Measurements from ENCODE around the gene MICALL2.

GRCh38 chr7:1449951-1450350 lies 9.3 kb downstream of the MICALL2 start:
- TF ChIP-seq TCF7L2 (IDR thresholded peaks at IDR 0.05; ENCODE audit: borderline replicate concordance, low read depth, low read length) (no peak), ZNF239 (tag by site-specific recombination; IDR thresholded peaks at IDR 0.05) (no peak), ZNF19 (tag by site-specific recombination; IDR thresholded peaks at IDR 0.05; ENCODE audit: low read depth) (no peak), ZNF184 (tag by site-specific recombination; IDR thresholded peaks at IDR 0.05) (no peak), ZNF175 (tag by site-specific recombination; IDR thresholded peaks at IDR 0.05) (no peak), ATF2 (tag by site-specific recombination; IDR thresholded peaks at IDR 0.05; ENCODE audit: low read depth) (no peak), ZNF211 (tag by site-specific recombination; IDR thresholded peaks at IDR 0.05; ENCODE audit: low read depth) (no peak)
- TF ChIP-seq, protein P1, sequence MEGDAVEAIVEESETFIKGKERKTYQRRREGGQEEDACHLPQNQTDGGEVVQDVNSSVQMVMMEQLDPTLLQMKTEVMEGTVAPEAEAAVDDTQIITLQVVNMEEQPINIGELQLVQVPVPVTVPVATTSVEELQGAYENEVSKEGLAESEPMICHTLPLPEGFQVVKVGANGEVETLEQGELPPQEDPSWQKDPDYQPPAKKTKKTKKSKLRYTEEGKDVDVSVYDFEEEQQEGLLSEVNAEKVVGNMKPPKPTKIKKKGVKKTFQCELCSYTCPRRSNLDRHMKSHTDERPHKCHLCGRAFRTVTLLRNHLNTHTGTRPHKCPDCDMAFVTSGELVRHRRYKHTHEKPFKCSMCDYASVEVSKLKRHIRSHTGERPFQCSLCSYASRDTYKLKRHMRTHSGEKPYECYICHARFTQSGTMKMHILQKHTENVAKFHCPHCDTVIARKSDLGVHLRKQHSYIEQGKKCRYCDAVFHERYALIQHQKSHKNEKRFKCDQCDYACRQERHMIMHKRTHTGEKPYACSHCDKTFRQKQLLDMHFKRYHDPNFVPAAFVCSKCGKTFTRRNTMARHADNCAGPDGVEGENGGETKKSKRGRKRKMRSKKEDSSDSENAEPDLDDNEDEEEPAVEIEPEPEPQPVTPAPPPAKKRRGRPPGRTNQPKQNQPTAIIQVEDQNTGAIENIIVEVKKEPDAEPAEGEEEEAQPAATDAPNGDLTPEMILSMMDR (tag by site-specific recombination; IDR thresholded peaks at IDR 0.05), result no peak

Data from HEK293 (cell line).